ELF-1 (cell line): ENCODE data around the gene SLC38A10.

Source experiments
- DNase-seq: peaks from one replicate; pipeline ENCODE4 v3.0.0-alpha.2; 2016; ENCODE audit warnings: low read depth, low spot score

Gene SLC38A10

GRCh38 chr17:81277946-81278693 is 17.0 kb downstream of the SLC38A10 start:
- DNase-seq: no peak

GRCh38 chr17:81277421-81277820 is 17.7 kb downstream of the SLC38A10 start:
- no peak for DNase-seq

- no peak for DNase-seq
Observed at GRCh38 chr17:81276781-81277180, 18.3 kb downstream of the SLC38A10 start.

- DNase-seq: no peak
Observed at GRCh38 chr17:81274471-81274855, 20.6 kb downstream of the SLC38A10 start.

GRCh38 chr17:81273698-81274470 is 21.2 kb downstream of the SLC38A10 start:
- no peak for DNase-seq

GRCh38 chr17:81272616-81273015 is 22.5 kb downstream of the SLC38A10 start:
- DNase-seq: no peak

GRCh38 chr17:81271226-81271625 is 23.9 kb downstream of the SLC38A10 start:
- DNase-seq: no peak

GRCh38 chr17:81270279-81270678 is 24.8 kb downstream of the SLC38A10 start:
- DNase-seq: no peak

- no peak for DNase-seq
Observed at GRCh38 chr17:81267390-81268067, 27.6 kb downstream of the SLC38A10 start.

- no peak for DNase-seq
Observed at GRCh38 chr17:81265576-81265975, 29.5 kb downstream of the SLC38A10 start.

GRCh38 chr17:81264640-81265039 is 30.5 kb downstream of the SLC38A10 start:
- DNase-seq: no peak

GRCh38 chr17:81263371-81264181 is 31.5 kb downstream of the SLC38A10 start:
- no peak for DNase-seq

- no peak for DNase-seq
Observed at GRCh38 chr17:81261582-81262336, 33.3 kb downstream of the SLC38A10 start.

GRCh38 chr17:81261096-81261495 is 34.0 kb downstream of the SLC38A10 start:
- DNase-seq: no peak

- no peak for DNase-seq
Observed at GRCh38 chr17:81260641-81261040, 34.5 kb downstream of the SLC38A10 start.

GRCh38 chr17:81260171-81260570 is 34.9 kb downstream of the SLC38A10 start:
- DNase-seq: no peak

- DNase-seq: no peak
Observed at GRCh38 chr17:81259058-81259605, 36.0 kb downstream of the SLC38A10 start.

- DNase-seq: peak; percentile 30
Observed at GRCh38 chr17:81258292-81258691, 36.8 kb downstream of the SLC38A10 start.

- no peak for DNase-seq
Observed at GRCh38 chr17:81257533-81257932, 37.6 kb downstream of the SLC38A10 start.

GRCh38 chr17:81256616-81257015 is 38.5 kb downstream of the SLC38A10 start:
- no peak for DNase-seq
